Measurements from ENCODE around the gene TOMM5. TPM values are rescaled to one million over a fixed set of nuclear protein-coding genes. Genes with fewer than 3 reads are reported as not detected.

The TOMM5 gene
- total RNA-seq, 1 donor from 2014 or later: 52.5 TPM

- Mint-ChIP-seq H3K27me3 (ENCODE audit: unreplicated experiment) (peaks cover 2% of the 10 kb centered on the region), H3K36me3 (ENCODE audit: low read depth, unreplicated experiment) (no peaks in the 10 kb centered on the region), H3K9me3 (ENCODE audit: unreplicated experiment) (no peaks in the 10 kb centered on the region), H3K27ac (ENCODE audit: unreplicated experiment) (no peak overlapping the region), H3K4me1 (ENCODE audit: unreplicated experiment) (peaks cover 23% of the 10 kb centered on the region), H3K4me3 (ENCODE audit: unreplicated experiment) (no peak overlapping the region)
- no peak for DNase-seq (ENCODE audit: low spot score)
- no peak for TF ChIP-seq CTCF (IDR thresholded peaks at IDR 0.05; ENCODE audit: unreplicated experiment)
Observed at GRCh38 chr9:37622462-37622861, 30.1 kb upstream of the TOMM5 start.

DNA sequence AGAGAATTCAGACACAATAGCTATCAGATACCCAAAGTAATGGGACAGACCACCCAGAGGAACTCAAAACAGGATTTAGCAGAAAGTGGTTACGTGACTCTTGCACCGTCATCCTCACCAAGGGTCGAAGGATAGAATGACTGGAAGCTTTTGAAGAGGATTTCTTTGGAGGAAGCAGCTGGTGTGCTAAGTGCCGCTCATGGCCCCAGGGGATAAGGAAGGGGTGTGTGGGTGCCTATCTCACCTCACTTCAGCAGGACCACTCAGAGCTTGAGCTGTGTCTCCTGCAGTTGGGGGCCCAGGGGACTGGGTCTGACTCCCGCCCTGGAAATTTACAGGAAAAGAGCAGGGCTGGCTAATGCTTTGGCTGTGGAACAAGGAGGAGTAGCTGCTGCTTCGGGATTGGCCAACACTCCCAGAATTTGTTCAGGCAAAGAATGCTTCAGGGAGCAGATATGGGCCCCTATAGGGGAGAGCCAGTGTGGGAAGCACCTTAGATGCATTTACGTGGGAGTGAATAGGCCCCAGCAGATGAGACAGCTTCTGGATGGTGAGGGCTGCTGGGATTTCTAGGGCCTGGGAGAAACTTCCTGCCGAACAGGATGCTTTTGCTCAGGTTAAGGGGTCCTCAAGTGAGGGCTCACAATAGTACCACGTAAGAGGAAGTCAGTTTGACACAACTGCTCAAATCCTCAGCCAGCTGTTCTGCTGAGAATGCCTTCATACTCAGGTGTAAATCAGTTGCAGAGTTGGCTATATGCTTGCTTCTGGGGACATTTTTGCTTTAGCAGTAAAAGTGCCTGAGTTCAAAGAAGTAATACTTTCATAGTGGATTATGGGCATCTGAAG, 29.1 kb upstream of the TOMM5 start:
- Mint-ChIP-seq H3K4me1 (ENCODE audit: unreplicated experiment) (peaks cover 23% of the 10 kb centered on the region), H3K27me3 (ENCODE audit: unreplicated experiment) (peaks cover 2% of the 10 kb centered on the region), H3K9me3 (ENCODE audit: unreplicated experiment) (no peaks in the 10 kb centered on the region), H3K4me3 (ENCODE audit: unreplicated experiment) (no peak overlapping the region), H3K36me3 (ENCODE audit: low read depth, unreplicated experiment) (no peaks in the 10 kb centered on the region), H3K27ac (ENCODE audit: unreplicated experiment) (no peak overlapping the region)
- TF ChIP-seq CTCF (IDR thresholded peaks at IDR 0.05; ENCODE audit: unreplicated experiment): no peak
- DNase-seq (ENCODE audit: low spot score): no peak

DNA sequence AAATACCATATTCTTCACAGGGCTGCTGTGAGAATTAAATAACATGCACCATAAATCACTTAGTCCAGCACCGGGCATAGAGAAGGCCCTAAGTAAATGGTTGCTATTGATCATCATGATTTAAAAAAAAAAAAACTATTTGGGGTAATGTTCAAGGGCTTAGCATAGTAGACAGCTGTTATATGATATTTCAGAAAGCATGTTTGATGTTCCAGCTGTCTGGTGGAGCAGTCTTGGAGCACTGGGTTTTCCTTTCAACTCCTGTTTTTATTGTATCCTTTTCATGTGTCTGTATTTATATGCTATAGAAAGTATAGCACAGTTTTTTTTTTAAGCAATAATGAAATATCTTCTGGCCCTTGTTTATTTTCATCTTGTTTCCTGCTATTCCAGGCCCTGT, 28.0 kb upstream of the TOMM5 start:
- no peak for DNase-seq (ENCODE audit: low spot score)
- H3K4me3 Mint-ChIP-seq (ENCODE audit: unreplicated experiment): no peak overlapping the region
- H3K27me3 Mint-ChIP-seq (ENCODE audit: unreplicated experiment): peaks cover 2% of the 10 kb centered on the region
- no peak overlapping the region for H3K27ac Mint-ChIP-seq (ENCODE audit: unreplicated experiment)
- H3K36me3 Mint-ChIP-seq (ENCODE audit: low read depth, unreplicated experiment): no peaks in the 10 kb centered on the region
- no peak for TF ChIP-seq CTCF (IDR thresholded peaks at IDR 0.05; ENCODE audit: unreplicated experiment)
- H3K9me3 Mint-ChIP-seq (ENCODE audit: unreplicated experiment): no peaks in the 10 kb centered on the region
- peaks cover 23% of the 10 kb centered on the region for H3K4me1 Mint-ChIP-seq (ENCODE audit: unreplicated experiment)

GRCh38 chr9:37619806-37620205, 27.4 kb upstream of the TOMM5 start:
- DNase-seq (ENCODE audit: low spot score): no peak
- Mint-ChIP-seq H3K36me3 (ENCODE audit: low read depth, unreplicated experiment) (no peaks in the 10 kb centered on the region), H3K4me1 (ENCODE audit: unreplicated experiment) (peaks cover 23% of the 10 kb centered on the region), H3K27ac (ENCODE audit: unreplicated experiment) (no peak overlapping the region), H3K27me3 (ENCODE audit: unreplicated experiment) (peaks cover 2% of the 10 kb centered on the region), H3K4me3 (ENCODE audit: unreplicated experiment) (no peak overlapping the region), H3K9me3 (ENCODE audit: unreplicated experiment) (no peaks in the 10 kb centered on the region)
- TF ChIP-seq CTCF (IDR thresholded peaks at IDR 0.05; ENCODE audit: unreplicated experiment): no peak

DNA sequence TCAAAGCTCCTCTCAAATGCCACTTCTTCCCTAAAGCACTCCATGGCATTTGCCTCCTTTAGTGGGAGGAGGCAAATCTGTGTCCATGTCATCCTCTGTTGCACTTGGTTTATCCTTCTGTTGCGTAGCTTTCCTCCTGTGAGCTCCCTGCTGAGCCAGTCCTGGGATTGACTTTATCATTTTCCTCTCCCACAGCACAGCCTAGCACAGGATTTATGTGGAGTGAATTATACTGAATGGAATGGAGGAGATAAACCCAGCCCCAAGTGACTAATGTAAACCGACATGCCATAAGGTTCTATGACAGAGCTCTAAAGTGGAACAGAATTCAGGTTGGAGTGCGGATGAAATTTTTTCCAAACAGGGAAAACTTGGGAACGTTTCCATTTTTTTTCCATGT, 26.4 kb upstream of the TOMM5 start:
- no peak for DNase-seq (ENCODE audit: low spot score)
- Mint-ChIP-seq H3K9me3 (ENCODE audit: unreplicated experiment) (no peaks in the 10 kb centered on the region), H3K36me3 (ENCODE audit: low read depth, unreplicated experiment) (no peaks in the 10 kb centered on the region), H3K27me3 (ENCODE audit: unreplicated experiment) (peaks cover 2% of the 10 kb centered on the region), H3K4me1 (ENCODE audit: unreplicated experiment) (peaks cover 19% of the 10 kb centered on the region), H3K4me3 (ENCODE audit: unreplicated experiment) (no peak overlapping the region), H3K27ac (ENCODE audit: unreplicated experiment) (no peak overlapping the region)
- TF ChIP-seq CTCF (IDR thresholded peaks at IDR 0.05; ENCODE audit: unreplicated experiment): no peak

All from endothelial cell (in vitro differentiated cells).